ENCODE results near the gene C21orf58.

The C21orf58 gene

GRCh38 chr21:46291561-46291960 is 32.1 kb downstream of the C21orf58 start:
- no peak for DNase-seq

GRCh38 chr21:46289655-46290179 is 34.0 kb downstream of the C21orf58 start:
- no peak for DNase-seq

GRCh38 chr21:46287541-46287940 is 36.1 kb downstream of the C21orf58 start:
- DNase-seq = no peak

- no peak for DNase-seq
Measured at GRCh38 chr21:46286648-46287002, 37.0 kb downstream of the C21orf58 start.

- peak; percentile 77 for DNase-seq
Measured at GRCh38 chr21:46285761-46286647, 37.7 kb downstream of the C21orf58 start, which contains the start of gene YBEY. YBEY (plus strand) TSS chr21:46286342; CDS start chr21:46286914, 572 bp downstream.

- DNase-seq = no peak
Measured at GRCh38 chr21:46285206-46285661, 38.4 kb downstream of the C21orf58 start, which contains the start of gene MCM3AP. MCM3AP (minus strand) TSS chr21:46285611; CDS start chr21:46285286, 325 bp downstream.

- DNase-seq = no peak
Measured at GRCh38 chr21:46284733-46285132, 38.9 kb downstream of the C21orf58 start.

GRCh38 chr21:46284077-46284644 is 39.5 kb downstream of the C21orf58 start:
- no peak for DNase-seq

GRCh38 chr21:46274797-46275390 is 48.8 kb downstream of the C21orf58 start:
- no peak for DNase-seq

GRCh38 chr21:46273341-46273740 is 50.3 kb downstream of the C21orf58 start:
- DNase-seq = no peak

- DNase-seq = no peak
Measured at GRCh38 chr21:46269466-46269865, 54.2 kb downstream of the C21orf58 start.

- no peak for DNase-seq
Measured at GRCh38 chr21:46268371-46268770, 55.3 kb downstream of the C21orf58 start.

- DNase-seq = no peak
Measured at GRCh38 chr21:46266946-46267345, 56.7 kb downstream of the C21orf58 start.

GRCh38 chr21:46265736-46266525 is 57.7 kb downstream of the C21orf58 start:
- no peak for DNase-seq

- DNase-seq = no peak
Measured at GRCh38 chr21:46264690-46265144, 59.0 kb downstream of the C21orf58 start.

- no peak for DNase-seq
Measured at GRCh38 chr21:46264046-46264689, 59.5 kb downstream of the C21orf58 start.

- no peak for DNase-seq
Measured at GRCh38 chr21:46256501-46256994, 67.1 kb downstream of the C21orf58 start.

GRCh38 chr21:46255758-46256337 is 67.8 kb downstream of the C21orf58 start:
- no peak for DNase-seq

GRCh38 chr21:46255166-46255565 is 68.5 kb downstream of the C21orf58 start:
- no peak for DNase-seq

- no peak for DNase-seq
Measured at GRCh38 chr21:46254208-46254975, 69.3 kb downstream of the C21orf58 start.
